NB4 (cell line): ENCODE measurements around the gene TRIM29.

ENCODE experiments used
- POLR2A ChIP-seq: IDR thresholded peaks from 2 replicates; pipeline ENCODE4 v1.6.1; 2011; ENCODE audit warnings: mild to moderate bottlenecking; ENCODE audit not compliant: insufficient read length; ENCODE audit errors: extremely low read depth
- TF ChIP-seq, protein P1 (sequence below): IDR thresholded peaks from one replicate; pipeline ENCODE4 v1.5.1; 2012; ENCODE audit warnings: low read depth, low read length
- TF ChIP-seq, protein P2 (sequence below): IDR thresholded peaks from 2 replicates; pipeline ENCODE4 v1.6.1; 2011; ENCODE audit warnings: low read depth, low read length

DNA sequence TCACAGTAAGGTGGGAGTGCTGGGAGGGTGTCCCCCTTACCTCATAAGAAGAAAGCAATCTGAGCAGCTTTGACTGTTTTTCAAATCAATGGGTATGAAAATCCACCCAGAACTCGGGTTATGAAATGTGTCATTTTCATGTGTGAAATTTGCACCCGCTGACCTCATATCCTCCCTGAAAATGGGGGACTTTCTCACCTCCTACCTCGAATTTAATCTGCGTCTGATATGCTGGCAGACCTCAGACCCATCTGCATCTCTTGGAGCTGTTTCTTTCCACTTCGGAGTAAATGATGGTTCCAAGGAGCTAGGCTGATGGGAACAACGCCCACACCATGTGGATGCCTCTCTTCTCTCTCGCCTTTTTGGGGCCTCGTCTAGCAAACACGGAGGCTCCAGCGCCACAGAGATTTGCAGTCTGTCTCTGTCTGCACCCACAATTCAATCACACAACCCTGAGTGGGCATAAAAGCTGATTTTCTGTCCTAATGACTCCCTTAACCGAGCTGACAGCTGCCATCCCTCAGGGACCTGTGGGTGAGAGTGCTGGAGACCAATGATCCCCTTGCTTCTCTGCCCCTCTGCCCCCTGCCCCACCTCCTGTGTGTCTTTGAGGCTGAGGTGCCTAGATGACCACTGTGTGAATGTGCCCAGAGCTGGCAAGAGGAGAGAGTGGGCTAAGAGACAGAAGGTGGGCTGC is 71.0 kb downstream of the TRIM29 start:
- TF ChIP-seq, protein P1, sequence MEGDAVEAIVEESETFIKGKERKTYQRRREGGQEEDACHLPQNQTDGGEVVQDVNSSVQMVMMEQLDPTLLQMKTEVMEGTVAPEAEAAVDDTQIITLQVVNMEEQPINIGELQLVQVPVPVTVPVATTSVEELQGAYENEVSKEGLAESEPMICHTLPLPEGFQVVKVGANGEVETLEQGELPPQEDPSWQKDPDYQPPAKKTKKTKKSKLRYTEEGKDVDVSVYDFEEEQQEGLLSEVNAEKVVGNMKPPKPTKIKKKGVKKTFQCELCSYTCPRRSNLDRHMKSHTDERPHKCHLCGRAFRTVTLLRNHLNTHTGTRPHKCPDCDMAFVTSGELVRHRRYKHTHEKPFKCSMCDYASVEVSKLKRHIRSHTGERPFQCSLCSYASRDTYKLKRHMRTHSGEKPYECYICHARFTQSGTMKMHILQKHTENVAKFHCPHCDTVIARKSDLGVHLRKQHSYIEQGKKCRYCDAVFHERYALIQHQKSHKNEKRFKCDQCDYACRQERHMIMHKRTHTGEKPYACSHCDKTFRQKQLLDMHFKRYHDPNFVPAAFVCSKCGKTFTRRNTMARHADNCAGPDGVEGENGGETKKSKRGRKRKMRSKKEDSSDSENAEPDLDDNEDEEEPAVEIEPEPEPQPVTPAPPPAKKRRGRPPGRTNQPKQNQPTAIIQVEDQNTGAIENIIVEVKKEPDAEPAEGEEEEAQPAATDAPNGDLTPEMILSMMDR = no peak
- TF ChIP-seq POLR2A = no peak
- TF ChIP-seq, protein P2, sequence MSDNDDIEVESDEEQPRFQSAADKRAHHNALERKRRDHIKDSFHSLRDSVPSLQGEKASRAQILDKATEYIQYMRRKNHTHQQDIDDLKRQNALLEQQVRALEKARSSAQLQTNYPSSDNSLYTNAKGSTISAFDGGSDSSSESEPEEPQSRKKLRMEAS = no peak
